ENCODE results near the gene LARP4B. TPM values are rescaled to one million over a fixed set of nuclear protein-coding genes. Genes with fewer than 3 reads are reported as not detected.
A peak's percentile ranks its signal among the peaks of the same experiment; 100 is the strongest.

Gene LARP4B
- total and polyA plus RNA-seq, 4 donors: 5.5 to 20.4 (median 12.1) TPM

DNA sequence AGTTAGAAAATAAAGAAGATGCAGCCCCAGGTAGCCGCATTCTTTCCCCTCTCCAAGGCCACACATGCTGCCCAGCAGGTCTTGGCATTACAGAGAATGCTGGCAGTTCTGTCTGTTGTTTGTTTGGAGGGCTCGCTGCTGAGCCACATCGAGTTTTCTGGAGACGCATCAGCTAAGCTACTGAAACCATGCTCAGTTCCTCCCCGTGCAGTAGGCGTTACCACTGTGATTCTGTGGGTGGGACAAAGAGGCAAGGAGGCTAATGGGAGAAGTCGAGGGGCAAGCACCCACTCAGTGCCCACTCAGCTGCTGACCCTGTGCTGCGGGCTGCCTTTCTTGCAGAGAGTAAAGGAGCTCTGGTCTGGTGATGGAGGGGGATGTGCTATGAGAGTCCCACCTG is 41.3 kb upstream of the LARP4B start:
- DNase-seq (ENCODE audit: low spot score): no peak
- no peak for TF ChIP-seq JUND (IDR thresholded peaks at IDR 0.05)
- no peak for TF ChIP-seq GABPA (IDR thresholded peaks at IDR 0.05 in 1 of 2, conservative IDR thresholded peaks at IDR 0.05 in 1 of 2)
- TF ChIP-seq RXRA (IDR thresholded peaks at IDR 0.05): no peak
- TF ChIP-seq, protein P1, sequence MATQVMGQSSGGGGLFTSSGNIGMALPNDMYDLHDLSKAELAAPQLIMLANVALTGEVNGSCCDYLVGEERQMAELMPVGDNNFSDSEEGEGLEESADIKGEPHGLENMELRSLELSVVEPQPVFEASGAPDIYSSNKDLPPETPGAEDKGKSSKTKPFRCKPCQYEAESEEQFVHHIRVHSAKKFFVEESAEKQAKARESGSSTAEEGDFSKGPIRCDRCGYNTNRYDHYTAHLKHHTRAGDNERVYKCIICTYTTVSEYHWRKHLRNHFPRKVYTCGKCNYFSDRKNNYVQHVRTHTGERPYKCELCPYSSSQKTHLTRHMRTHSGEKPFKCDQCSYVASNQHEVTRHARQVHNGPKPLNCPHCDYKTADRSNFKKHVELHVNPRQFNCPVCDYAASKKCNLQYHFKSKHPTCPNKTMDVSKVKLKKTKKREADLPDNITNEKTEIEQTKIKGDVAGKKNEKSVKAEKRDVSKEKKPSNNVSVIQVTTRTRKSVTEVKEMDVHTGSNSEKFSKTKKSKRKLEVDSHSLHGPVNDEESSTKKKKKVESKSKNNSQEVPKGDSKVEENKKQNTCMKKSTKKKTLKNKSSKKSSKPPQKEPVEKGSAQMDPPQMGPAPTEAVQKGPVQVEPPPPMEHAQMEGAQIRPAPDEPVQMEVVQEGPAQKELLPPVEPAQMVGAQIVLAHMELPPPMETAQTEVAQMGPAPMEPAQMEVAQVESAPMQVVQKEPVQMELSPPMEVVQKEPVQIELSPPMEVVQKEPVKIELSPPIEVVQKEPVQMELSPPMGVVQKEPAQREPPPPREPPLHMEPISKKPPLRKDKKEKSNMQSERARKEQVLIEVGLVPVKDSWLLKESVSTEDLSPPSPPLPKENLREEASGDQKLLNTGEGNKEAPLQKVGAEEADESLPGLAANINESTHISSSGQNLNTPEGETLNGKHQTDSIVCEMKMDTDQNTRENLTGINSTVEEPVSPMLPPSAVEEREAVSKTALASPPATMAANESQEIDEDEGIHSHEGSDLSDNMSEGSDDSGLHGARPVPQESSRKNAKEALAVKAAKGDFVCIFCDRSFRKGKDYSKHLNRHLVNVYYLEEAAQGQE (IDR thresholded peaks at IDR 0.05): no peak
- TF ChIP-seq HNF4A (conservative IDR thresholded peaks at IDR 0.05): no peak
- no peak for TF ChIP-seq YY1 (IDR thresholded peaks at IDR 0.05)
- no peak for TF ChIP-seq NR2F2 (IDR thresholded peaks at IDR 0.05)
- no peak for TF ChIP-seq FOXA2 (IDR thresholded peaks at IDR 0.05)
- no peak for TF ChIP-seq RAD21 (IDR thresholded peaks at IDR 0.05)
- TF ChIP-seq SP1 (IDR thresholded peaks at IDR 0.05): no peak
- TF ChIP-seq, protein P2, sequence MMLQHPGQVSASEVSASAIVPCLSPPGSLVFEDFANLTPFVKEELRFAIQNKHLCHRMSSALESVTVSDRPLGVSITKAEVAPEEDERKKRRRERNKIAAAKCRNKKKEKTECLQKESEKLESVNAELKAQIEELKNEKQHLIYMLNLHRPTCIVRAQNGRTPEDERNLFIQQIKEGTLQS (IDR thresholded peaks at IDR 0.05): no peak
- TF ChIP-seq, protein P3, sequence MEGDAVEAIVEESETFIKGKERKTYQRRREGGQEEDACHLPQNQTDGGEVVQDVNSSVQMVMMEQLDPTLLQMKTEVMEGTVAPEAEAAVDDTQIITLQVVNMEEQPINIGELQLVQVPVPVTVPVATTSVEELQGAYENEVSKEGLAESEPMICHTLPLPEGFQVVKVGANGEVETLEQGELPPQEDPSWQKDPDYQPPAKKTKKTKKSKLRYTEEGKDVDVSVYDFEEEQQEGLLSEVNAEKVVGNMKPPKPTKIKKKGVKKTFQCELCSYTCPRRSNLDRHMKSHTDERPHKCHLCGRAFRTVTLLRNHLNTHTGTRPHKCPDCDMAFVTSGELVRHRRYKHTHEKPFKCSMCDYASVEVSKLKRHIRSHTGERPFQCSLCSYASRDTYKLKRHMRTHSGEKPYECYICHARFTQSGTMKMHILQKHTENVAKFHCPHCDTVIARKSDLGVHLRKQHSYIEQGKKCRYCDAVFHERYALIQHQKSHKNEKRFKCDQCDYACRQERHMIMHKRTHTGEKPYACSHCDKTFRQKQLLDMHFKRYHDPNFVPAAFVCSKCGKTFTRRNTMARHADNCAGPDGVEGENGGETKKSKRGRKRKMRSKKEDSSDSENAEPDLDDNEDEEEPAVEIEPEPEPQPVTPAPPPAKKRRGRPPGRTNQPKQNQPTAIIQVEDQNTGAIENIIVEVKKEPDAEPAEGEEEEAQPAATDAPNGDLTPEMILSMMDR (IDR thresholded peaks at IDR 0.05; ENCODE audit: low read depth, low read length, missing input control): no peak
- TF ChIP-seq EGR1 (IDR thresholded peaks at IDR 0.05; ENCODE audit: low read depth in 2 of 2): no peak
- Histone ChIP-seq H3K27me3 (ENCODE audit: control insufficient read depth in 4 of 4, insufficient read depth in 4 of 4, low read length in 3 of 4) (no peaks in the 10 kb centered on the region), H3K4me3 (ENCODE audit: low read depth in 1 of 3, low read length in 3 of 3) (no peak overlapping the region), H3K9me3 (ENCODE audit: control insufficient read depth in 4 of 4, low read length in 3 of 4) (no peaks in the 10 kb centered on the region), H3K36me3 (ENCODE audit: control insufficient read depth in 4 of 4, insufficient read depth in 3 of 4, low read depth in 1 of 4, low read length in 3 of 4) (no peaks in the 10 kb centered on the region), H3K4me1 (ENCODE audit: control insufficient read depth in 4 of 4, insufficient read depth in 4 of 4, low read length in 3 of 4) (peaks cover 0 to 24% (median 18%) of the 10 kb centered on the region in 4 donors), H3K9ac (ENCODE audit: low read depth in 1 of 2, low read length in 2 of 2) (no peak overlapping the region), H3K27ac (ENCODE audit: low read depth in 1 of 2, low read length in 2 of 2) (no peak overlapping the region)
- WGBS: 91% methylated on average over 8 of the region's 8 CpGs

DNA sequence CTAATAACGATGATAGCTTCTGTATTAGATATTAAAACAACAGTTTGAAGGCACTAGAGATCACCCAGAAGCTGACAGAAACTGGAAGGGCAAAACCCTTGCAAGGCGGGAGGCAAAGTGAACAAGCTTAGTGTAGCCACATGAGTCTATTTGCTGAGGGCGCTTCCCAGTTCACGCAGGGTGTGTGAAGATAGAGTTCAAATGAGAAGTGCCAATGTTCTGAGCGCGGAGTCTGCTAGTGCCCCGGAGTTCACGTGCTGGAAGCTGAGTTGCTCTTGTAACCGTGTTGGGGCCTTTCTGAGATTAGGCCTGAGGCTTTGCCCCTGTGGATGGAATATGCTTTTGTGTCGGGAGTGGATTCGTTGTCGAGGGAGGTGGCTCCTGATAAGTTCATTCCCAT is 40.1 kb upstream of the LARP4B start:
- Histone ChIP-seq H3K4me1 (ENCODE audit: control insufficient read depth in 4 of 4, insufficient read depth in 4 of 4, low read length in 3 of 4) (peaks cover 0 to 24% (median 18%) of the 10 kb centered on the region in 4 donors), H3K9me3 (ENCODE audit: control insufficient read depth in 4 of 4, low read length in 3 of 4) (no peaks in the 10 kb centered on the region), H3K4me3 (ENCODE audit: low read depth in 1 of 3, low read length in 3 of 3) (no peak overlapping the region), H3K27me3 (ENCODE audit: control insufficient read depth in 4 of 4, insufficient read depth in 4 of 4, low read length in 3 of 4) (no peaks in the 10 kb centered on the region), H3K27ac (ENCODE audit: low read depth in 1 of 2, low read length in 2 of 2) (no peak overlapping the region), H3K36me3 (ENCODE audit: control insufficient read depth in 4 of 4, insufficient read depth in 3 of 4, low read depth in 1 of 4, low read length in 3 of 4) (no peaks in the 10 kb centered on the region), H3K9ac (ENCODE audit: low read depth in 1 of 2, low read length in 2 of 2) (no peak overlapping the region)
- no peak for DNase-seq (ENCODE audit: low spot score)
- 45% methylated on average over 12 of the region's 12 CpGs for WGBS
- TF ChIP-seq NR2F2 (IDR thresholded peaks at IDR 0.05) (no peak), HNF4G (IDR thresholded peaks at IDR 0.05) (no peak), YY1 (IDR thresholded peaks at IDR 0.05) (no peak), SP1 (IDR thresholded peaks at IDR 0.05) (peak; percentile 27), FOXA1 (IDR thresholded peaks at IDR 0.05) (no peak), HNF4A (conservative IDR thresholded peaks at IDR 0.05) (no peak), RAD21 (IDR thresholded peaks at IDR 0.05) (no peak), FOXA2 (IDR thresholded peaks at IDR 0.05) (no peak), EGR1 (IDR thresholded peaks at IDR 0.05; ENCODE audit: low read depth in 2 of 2) (no peak), GABPA (IDR thresholded peaks at IDR 0.05 in 1 of 2, conservative IDR thresholded peaks at IDR 0.05 in 1 of 2) (no peak), RXRA (IDR thresholded peaks at IDR 0.05) (peak in 1 of 2 donors; percentile 24), JUND (IDR thresholded peaks at IDR 0.05) (no peak)
- TF ChIP-seq, protein P2 (IDR thresholded peaks at IDR 0.05): no peak
- TF ChIP-seq, protein P4, sequence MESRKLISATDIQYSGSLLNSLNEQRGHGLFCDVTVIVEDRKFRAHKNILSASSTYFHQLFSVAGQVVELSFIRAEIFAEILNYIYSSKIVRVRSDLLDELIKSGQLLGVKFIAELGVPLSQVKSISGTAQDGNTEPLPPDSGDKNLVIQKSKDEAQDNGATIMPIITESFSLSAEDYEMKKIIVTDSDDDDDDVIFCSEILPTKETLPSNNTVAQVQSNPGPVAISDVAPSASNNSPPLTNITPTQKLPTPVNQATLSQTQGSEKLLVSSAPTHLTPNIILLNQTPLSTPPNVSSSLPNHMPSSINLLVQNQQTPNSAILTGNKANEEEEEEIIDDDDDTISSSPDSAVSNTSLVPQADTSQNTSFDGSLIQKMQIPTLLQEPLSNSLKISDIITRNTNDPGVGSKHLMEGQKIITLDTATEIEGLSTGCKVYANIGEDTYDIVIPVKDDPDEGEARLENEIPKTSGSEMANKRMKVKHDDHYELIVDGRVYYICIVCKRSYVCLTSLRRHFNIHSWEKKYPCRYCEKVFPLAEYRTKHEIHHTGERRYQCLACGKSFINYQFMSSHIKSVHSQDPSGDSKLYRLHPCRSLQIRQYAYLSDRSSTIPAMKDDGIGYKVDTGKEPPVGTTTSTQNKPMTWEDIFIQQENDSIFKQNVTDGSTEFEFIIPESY (IDR thresholded peaks at IDR 0.05): no peak
- TF ChIP-seq, protein P1 (IDR thresholded peaks at IDR 0.05): no peak
- TF ChIP-seq, protein P3 (IDR thresholded peaks at IDR 0.05; ENCODE audit: low read depth, low read length, missing input control): no peak
